HCT116 (cell line): ENCODE measurements around the gene NUDC.

ENCODE experiments used
- ATF3 ChIP-seq: IDR thresholded peaks from 2 replicates; pipeline ENCODE4 v1.6.1; 2012
- CTCF ChIP-seq, 3 experiments: fragments of 200-600 bp in 1 of 3; sonication (generic) in 1 of 3; IDR thresholded peaks in 2 of 3; conservative IDR thresholded peaks in 1 of 3; 2 replicates each; pipeline ENCODE4 v1.5.1; 2012 to 2017; ENCODE audit warnings: low read depth in 2 of 3, low read length in 2 of 3, antibody characterized with exemption in 1 of 3, borderline replicate concordance in 1 of 3, control low read depth in 1 of 3, mild to moderate bottlenecking in 1 of 3, mixed read lengths in 1 of 3, mixed run types in 1 of 3, moderate library complexity in 1 of 3; ENCODE audit not compliant: insufficient read depth in 1 of 3
- EGR1 ChIP-seq: IDR thresholded peaks from 2 replicates; pipeline ENCODE4 v1.6.1; 2012; ENCODE audit warnings: low read depth
- ELF1 ChIP-seq: IDR thresholded peaks from 2 replicates; pipeline ENCODE4 v1.6.1; 2012; ENCODE audit warnings: low read depth, borderline replicate concordance
- EZH2 ChIP-seq: fragments of 200-600 bp; sonication (generic); IDR thresholded peaks from 2 replicates; pipeline ENCODE4 v1.6.1; 2017; ENCODE audit warnings: antibody characterized with exemption, mixed run types
- JUND ChIP-seq: IDR thresholded peaks from 2 replicates; pipeline ENCODE4 v1.6.1; 2012
- POLR2A ChIP-seq: IDR thresholded peaks from 2 replicates; pipeline ENCODE4 v1.7.0; 2011; ENCODE audit warnings: borderline replicate concordance; ENCODE audit not compliant: insufficient read depth, insufficient read length; ENCODE audit errors: extremely low read depth
- POLR2AphosphoS5 ChIP-seq: IDR thresholded peaks from 2 replicates; pipeline ENCODE4 v1.6.1; 2011; ENCODE audit warnings: mild to moderate bottlenecking, low read depth, low read length, moderate library complexity
- RAD21 ChIP-seq: IDR thresholded peaks from 2 replicates; pipeline ENCODE4 v1.6.1; 2012; ENCODE audit warnings: low read depth, mild to moderate bottlenecking
- REST ChIP-seq: IDR thresholded peaks from 2 replicates; pipeline ENCODE4 v1.6.1; 2012; ENCODE audit warnings: low read depth
- SIN3A ChIP-seq: IDR thresholded peaks from 2 replicates; pipeline ENCODE4 v1.6.1; 2012; ENCODE audit warnings: low read depth
- SP1 ChIP-seq: IDR thresholded peaks from 2 replicates; pipeline ENCODE4 v1.6.1; 2012; ENCODE audit warnings: low read depth
- YY1 ChIP-seq: IDR thresholded peaks from 2 replicates; pipeline ENCODE4 v1.6.1; 2011; ENCODE audit warnings: low read length, low read depth, moderate library complexity, mild to moderate bottlenecking; ENCODE audit not compliant: insufficient replicate concordance; ENCODE audit errors: extremely low read depth

- TF ChIP-seq YY1, result no peak
- TF ChIP-seq CTCF (IDR thresholded peaks at IDR 0.05 in 2 of 3, conservative IDR thresholded peaks at IDR 0.05 in 1 of 3; ENCODE audit: borderline replicate concordance in 1 of 3, insufficient read depth in 1 of 3, low read depth in 2 of 3, low read length in 2 of 3), result no peak
- no peak for TF ChIP-seq EGR1
- no peak for TF ChIP-seq RAD21
- TF ChIP-seq POLR2A, result no peak
- TF ChIP-seq EZH2, result no peak
- no peak for TF ChIP-seq REST
- TF ChIP-seq POLR2AphosphoS5, result no peak
- no peak for TF ChIP-seq ELF1
- no peak for TF ChIP-seq SIN3A
- TF ChIP-seq SP1, result no peak
- no peak for TF ChIP-seq JUND
- TF ChIP-seq ATF3, result no peak
Observed at GRCh38 chr1:26946270-26946669, 24.7 kb downstream of the NUDC start.
